ENCODE data around the gene SLC6A19.

DNA sequence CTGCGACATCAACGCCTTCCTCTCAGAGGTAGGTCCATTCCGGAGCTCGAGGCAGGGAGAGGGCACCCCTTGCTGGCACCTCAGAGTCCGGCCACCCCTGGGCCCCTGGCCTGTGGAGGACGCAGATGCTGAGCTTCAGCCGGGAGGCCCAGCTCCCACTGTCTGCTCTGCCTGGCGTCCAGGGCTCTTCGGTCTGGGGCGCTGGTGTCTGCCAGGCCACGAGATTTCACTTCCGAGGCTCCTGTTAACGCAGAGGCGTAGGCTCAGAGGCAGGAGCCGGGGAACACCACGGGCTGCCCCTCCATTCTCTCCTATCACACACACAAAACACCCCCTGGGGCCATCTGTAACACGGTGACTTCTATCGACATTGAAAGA, 15.5 kb downstream of the SLC6A19 start:
- TF ChIP-seq, protein P1, sequence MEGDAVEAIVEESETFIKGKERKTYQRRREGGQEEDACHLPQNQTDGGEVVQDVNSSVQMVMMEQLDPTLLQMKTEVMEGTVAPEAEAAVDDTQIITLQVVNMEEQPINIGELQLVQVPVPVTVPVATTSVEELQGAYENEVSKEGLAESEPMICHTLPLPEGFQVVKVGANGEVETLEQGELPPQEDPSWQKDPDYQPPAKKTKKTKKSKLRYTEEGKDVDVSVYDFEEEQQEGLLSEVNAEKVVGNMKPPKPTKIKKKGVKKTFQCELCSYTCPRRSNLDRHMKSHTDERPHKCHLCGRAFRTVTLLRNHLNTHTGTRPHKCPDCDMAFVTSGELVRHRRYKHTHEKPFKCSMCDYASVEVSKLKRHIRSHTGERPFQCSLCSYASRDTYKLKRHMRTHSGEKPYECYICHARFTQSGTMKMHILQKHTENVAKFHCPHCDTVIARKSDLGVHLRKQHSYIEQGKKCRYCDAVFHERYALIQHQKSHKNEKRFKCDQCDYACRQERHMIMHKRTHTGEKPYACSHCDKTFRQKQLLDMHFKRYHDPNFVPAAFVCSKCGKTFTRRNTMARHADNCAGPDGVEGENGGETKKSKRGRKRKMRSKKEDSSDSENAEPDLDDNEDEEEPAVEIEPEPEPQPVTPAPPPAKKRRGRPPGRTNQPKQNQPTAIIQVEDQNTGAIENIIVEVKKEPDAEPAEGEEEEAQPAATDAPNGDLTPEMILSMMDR (conservative IDR thresholded peaks at IDR 0.05; ENCODE audit: low read depth, low read length): no peak
- TF ChIP-seq EZH2 (IDR thresholded peaks at IDR 0.05; ENCODE audit: low read length, unreplicated experiment) (no peak), EZH2phosphoT487 (IDR thresholded peaks at IDR 0.05; ENCODE audit: borderline replicate concordance, low read length) (no peak)
